ENCODE results near the gene RANBP3L. TPM values are rescaled to one million over a fixed set of nuclear protein-coding genes. Genes with fewer than 3 reads are reported as not detected.

Gene RANBP3L
- total RNA-seq, 1 experiment from 2014 or later = not detected

- Histone ChIP-seq H4K91ac (ENCODE audit: insufficient read length, low read depth, low read length) (no peak overlapping the region), H3K9ac (ENCODE audit: extremely low read depth, insufficient read length, low read length) (no peak overlapping the region), H3K79me2 (ENCODE audit: insufficient read depth, low read length) (no peaks in the 10 kb centered on the region), H2AK5ac (ENCODE audit: insufficient read length, low read length) (no peak overlapping the region), H2BK12ac (ENCODE audit: insufficient read length, low read depth, low read length) (no peak overlapping the region), H3K23me2 (ENCODE audit: insufficient read length, low read depth, low read length, poor library complexity, severe bottlenecking) (no peaks in the 10 kb centered on the region), H3K4me2 (ENCODE audit: insufficient read depth, insufficient read length, low read length) (no peak overlapping the region), H3K4ac (ENCODE audit: low read depth, low read length) (no peak overlapping the region), H4K20me1 (ENCODE audit: control insufficient read depth, insufficient read depth, insufficient read length) (no peaks in the 10 kb centered on the region), H3K27ac (ENCODE audit: insufficient read length, low read depth, low read length) (no peak overlapping the region), H3K56ac (ENCODE audit: insufficient read length, low read depth, low read length) (no peak overlapping the region), H3K23ac (ENCODE audit: insufficient read length, low read depth, low read length) (no peak overlapping the region), H3K79me1 (ENCODE audit: insufficient read depth, low read depth, low read length, poor library complexity, severe bottlenecking) (no peaks in the 10 kb centered on the region), H3K9me3 (ENCODE audit: control insufficient read depth, low read depth, low read length) (no peaks in the 10 kb centered on the region), H4K8ac (replicated peaks; ENCODE audit: insufficient read length, low read depth, low read length) (no peak overlapping the region), H3K4me1 (ENCODE audit: insufficient read depth, low read length) (no peaks in the 10 kb centered on the region), H3T11ph (ENCODE audit: low read length) (no peak overlapping the region), H3K27me3 (ENCODE audit: insufficient read depth, low read length) (no peaks in the 10 kb centered on the region), H2BK5ac (ENCODE audit: insufficient read length, low read length) (no peak overlapping the region), H3K18ac (ENCODE audit: insufficient read length, low read depth, low read length) (no peak overlapping the region), H2AFZ (ENCODE audit: low read length) (no peak overlapping the region), H2BK15ac (ENCODE audit: low read depth, low read length) (no peak overlapping the region), H2BK20ac (ENCODE audit: low read depth, low read length, poor library complexity, severe bottlenecking) (no peak overlapping the region), H4K5ac (ENCODE audit: insufficient read length, low read depth, low read length) (no peak overlapping the region), H3K14ac (ENCODE audit: insufficient read depth, low read length) (no peak overlapping the region), H2BK120ac (ENCODE audit: low read depth, low read length, poor library complexity, severe bottlenecking) (no peak overlapping the region)
- H3K4me1 Mint-ChIP-seq = no peaks in the 10 kb centered on the region
- no peak for DNase-seq
- no peak for TF ChIP-seq CTCF (conservative IDR thresholded peaks at IDR 0.05)
- H3K9me3 Mint-ChIP-seq = 0 out of 5 replicates have a peak, but pooled peaks cover 0 to 6% of the 10 kb centered on the region in 2 experiments
- H3K27ac Mint-ChIP-seq = no peak overlapping the region
- H3K36me3 Mint-ChIP-seq (ENCODE audit: insufficient read depth in 1 of 3, low read depth in 3 of 3) = no peaks in the 10 kb centered on the region; a peak in 1 of 7 replicates
- no peak overlapping the region for H3K4me3 Mint-ChIP-seq
- H3K27me3 Mint-ChIP-seq (ENCODE audit: low read depth) = peaks cover 1% of the 10 kb centered on the region; the same call in 1 of the 2 replicates
Observed at GRCh38 chr5:36325196-36325595, 23.5 kb upstream of the RANBP3L start.
